HG02885 (cell line): ENCODE results near the gene TUBGCP3.

Source experiments
- ATAC-seq: cut with Tn5 transposase; IDR thresholded peaks from one replicate; pipeline ENCODE4 v1.9.1; 2021; ENCODE audit warnings: mild to moderate bottlenecking; ENCODE audit not compliant: unreplicated experiment, poor library complexity

The TUBGCP3 gene

DNA sequence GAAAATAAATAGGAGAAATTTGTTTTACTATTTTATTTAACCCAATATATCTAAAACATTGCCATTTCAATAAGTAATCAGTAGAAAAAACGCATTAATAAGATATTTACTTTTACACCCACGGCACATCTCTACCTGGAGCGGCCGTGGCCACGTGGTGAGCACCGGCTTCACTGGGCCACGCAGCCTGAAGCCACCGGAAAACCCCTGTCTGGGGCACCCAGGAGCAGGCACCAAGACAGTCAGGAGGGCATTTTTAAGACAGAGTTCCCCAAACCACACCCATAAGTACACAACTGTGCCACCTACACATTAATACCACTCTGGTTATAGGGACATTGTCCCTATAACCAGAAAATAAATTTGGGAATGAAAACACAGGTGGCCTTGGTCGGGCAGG, 130.9 kb downstream of the TUBGCP3 start:
- ATAC-seq: no peak

DNA sequence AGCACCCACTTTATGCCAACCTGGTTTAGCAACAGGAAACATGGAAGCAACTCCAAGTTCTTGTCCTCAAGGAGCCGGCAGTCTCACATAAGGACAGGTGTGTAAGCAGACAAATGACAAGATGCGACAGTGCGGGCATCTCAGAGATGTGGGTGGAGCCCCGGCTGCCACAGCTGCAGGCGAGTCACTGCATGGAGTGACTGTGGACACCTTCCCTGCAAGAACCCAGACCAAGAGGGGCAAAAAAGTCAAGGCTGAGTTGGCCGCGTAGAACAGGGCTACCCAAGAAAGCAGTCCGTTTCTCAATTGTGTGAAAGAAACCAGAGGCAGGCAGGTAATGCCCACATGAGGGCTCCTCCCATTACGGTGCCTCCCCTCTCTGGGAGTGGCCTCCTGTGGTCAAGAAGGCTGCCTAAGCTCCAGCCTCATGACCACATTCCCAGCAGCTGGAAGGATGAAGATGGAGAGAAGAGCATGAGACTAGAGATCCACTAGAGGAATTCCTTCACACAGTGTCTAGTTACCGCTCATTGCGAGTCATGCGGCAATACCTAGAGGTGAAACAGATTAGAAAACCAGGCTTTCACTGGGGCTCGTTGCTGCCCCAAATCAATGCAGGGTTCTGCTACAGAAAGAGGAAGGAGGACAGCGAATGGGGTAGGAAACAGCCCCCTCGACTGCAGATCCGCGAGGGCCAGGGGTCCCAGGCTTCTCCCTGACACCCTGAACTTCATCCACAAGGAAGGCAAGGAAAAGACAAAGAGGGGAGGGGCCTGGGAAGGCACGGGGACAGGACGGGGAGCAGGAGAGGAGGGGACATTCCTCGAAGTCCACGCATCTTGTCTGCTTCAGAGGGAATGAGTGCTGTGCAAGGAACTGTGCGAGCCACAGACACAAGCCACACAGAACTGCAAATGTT, 131.6 kb downstream of the TUBGCP3 start:
- no peak for ATAC-seq

DNA sequence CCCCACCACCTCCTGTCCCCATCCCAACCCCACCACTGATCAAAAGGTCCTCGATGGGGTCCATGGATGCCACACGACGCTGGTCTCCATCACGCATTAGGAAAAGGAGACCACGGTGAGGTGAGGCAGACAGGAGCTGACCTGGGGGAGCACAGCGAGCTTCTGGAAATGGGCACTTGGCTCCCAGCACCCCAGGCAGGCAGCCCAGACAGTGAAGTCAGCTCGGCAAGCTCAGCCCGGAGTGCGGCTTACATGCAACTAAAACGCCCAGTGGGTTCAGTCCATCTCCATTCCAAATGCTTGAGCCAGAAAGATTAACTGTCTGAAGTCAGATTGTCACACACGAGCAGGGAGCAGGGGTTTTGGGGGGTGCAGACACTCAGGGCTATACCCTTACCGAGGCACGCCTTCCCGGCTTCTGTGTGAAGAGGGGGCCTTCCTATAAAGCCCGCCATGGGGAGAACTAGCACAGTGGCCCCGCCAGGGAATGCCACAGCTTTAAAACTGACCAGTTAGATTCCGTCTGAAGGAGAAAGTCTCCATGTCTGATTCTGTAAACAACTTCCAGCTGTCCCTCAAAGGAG, 132.4 kb downstream of the TUBGCP3 start:
- no peak for ATAC-seq

DNA sequence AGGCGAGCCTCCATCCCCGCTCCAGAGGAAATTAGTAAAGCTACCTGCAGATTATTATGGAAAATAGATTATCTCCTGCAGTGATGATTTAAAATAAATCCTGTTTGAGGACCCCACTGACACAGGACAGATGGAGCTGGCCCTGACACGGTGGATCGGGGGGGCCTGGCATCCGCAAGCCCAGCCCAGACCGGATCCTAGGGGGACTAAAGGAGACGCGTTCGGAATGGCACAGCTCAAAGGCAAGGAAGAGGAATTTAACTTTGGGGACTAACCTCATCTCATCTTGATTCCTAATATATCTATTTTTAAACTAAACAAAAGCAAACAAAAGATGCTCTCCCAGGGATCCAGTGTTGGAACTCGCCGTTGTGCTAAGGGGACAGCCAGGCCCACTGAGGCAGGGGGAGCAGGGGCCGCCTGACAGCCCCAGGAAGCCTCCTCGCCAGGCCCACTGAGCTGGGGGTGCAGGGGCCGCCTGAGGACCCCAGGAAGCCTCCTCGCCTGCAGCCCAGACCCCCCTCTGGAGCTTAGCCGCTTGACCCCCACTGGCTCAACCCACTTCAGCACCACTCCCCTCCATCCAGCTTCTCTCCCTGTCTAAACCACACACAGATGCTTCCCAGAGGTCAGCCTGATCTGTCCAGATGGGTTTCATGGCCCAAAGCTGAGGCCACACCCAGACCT, 133.2 kb downstream of the TUBGCP3 start:
- no peak for ATAC-seq

DNA sequence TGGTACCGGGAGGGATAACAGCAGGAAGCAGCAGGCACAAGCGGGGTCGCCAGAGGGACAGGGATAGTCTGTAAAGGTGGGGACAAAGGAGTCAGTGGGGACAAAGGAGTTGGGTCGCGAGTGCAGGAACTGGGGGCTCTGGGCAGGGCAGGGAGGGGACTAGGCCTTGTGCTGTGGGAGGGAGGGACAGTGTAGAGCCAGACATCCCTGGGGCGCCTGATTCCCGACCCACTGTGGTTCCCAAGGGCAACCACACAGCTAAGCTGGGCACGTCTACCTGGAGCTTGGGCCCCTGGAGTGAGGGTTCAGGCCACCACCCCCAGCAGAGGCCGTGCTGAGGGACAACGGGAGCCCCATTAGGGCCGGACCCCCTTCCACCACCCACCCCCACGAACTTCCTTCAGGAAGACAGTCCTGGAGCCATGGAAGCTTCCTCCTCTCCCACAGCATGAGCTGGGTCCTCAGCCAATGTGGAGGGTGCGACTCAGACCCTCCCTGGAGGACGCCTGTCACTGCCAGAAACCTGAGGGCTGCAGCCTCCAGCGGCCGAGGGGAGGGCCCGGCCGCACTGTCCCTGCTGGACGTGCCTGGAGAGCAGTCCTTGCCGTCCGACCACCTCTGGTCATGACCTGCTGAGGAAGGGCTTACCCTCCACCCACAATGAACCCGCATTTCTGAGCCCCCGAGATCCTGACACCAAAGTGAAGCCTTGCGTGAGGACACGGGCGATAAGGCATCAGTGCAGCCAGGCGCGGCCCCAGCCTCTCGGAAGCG, 133.9 kb downstream of the TUBGCP3 start:
- ATAC-seq: no peak

DNA sequence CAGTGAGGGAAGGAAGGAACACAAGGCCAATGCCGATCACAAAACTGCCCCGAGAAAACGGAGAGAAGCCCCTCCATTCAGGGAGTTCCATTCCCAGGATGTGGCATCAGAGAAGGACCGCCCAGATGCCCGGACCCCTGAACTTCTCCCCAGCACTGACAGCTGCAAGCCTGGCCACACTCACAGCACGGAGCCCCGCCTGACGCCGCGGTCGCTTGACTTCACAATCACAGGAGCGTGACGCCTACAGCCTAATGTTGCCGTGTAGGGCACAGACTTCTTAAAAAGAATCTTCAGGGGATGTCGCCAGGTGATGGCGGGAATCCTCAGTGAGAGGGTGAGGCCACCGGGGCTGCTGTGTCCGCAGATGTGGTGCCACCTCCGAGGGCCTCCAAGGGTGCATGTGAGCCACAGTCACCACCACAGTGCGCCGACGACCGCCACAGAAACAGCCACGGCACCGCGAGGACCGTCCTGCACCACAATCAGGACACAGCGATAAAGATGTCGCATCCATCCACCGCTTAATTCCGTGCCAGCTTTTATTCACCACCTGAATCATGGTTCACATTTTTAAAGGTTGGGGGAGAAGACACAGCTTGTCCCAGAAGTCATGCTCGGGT, 134.6 kb downstream of the TUBGCP3 start:
- no peak for ATAC-seq

DNA sequence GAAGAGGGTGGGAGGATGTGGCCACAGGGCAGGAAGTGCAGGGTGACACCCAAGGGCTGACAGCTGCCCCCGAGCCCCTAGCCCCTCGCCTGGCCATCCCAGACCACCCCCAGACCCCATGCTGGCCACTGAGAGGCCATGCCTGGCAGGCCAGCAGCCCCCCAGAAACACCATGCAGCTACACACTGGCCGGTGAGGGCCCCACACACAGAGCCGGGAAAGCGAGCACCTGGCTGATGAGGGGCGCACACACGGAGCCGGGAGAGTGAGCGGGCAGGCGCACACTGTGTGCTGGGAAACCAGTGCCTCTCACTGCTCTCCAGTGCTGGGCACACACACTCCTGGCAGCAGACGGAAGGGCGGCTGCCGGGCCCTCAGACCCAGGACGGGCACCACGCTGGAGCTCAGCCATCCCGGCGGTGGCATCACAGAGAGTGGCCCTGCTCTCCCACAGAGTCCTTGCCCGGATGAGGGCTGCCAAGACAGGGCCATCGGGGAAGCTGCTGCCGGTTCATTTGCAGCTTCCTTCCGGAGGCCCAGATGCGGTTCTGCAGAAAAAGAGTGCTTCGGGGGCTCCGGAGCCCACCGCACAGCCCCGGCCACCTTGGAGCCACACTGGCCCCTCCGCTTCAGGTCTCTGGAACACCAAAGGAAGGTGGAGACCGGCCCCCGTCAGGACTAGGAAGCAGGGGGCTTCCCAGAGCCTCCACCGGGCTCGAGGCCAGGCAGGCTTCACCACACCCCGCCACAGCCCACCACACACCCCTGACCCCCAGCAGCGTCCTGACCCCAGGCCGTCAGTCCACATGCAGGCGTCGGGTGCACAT, 135.4 kb downstream of the TUBGCP3 start:
- no peak for ATAC-seq

DNA sequence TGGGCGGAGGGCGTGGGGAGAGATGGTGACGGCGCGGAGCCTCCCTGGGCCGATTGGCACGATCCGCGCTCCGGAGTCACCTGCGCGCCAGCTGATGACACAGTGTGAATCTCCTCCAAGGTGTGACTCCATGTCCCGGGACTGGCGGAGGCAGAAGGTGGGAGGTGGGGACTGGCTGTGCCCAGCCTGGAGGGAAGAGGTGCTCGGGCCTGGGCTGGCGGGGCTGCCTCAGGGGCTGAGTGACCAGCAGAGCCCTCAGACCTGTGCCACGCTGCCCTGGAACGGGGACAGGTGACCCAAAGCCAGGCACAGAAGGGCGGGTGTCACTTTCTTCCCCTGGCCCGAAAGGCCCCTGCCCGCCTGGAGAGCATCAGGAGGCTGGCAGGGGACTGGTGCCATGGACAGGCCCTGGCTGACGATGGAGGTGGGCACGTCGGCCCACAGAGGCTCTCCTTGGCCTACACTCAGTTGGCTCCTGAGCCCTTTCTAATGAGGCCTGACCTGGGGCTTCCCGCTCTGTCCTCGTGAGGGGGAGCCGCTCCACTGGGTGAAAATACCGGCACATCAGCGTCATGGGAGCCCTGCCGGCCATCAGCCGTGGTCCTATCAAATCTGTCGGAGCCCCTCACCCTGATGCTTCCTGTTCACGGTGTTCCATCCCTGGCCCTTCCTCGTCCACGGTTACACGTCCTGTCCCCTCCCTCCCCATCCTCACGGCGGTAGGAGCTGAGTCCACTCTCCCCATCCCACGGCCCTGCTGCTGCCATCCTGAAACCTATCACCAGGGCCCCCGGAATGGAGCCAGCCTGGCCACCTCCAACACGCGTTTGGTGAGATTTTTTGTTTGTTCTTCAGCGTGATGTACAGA, 136.2 kb downstream of the TUBGCP3 start:
- ATAC-seq: no peak

DNA sequence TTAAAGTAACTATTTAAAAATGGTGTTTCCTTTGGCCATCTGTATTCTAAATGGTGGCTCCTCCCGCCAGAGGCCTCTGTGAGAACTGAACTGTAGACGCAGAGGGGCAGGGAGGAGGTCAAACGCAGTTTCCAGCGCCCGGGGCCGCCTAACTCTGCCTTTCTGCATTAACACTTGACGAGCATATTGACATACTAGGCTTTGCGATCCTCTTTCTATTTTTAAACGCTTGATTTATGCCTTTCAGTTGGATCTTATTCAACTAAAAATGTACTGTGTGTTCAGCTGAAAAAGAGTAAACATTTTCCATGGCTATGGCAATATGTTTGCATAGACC, 137.1 kb downstream of the TUBGCP3 start:
- ATAC-seq: no peak

DNA sequence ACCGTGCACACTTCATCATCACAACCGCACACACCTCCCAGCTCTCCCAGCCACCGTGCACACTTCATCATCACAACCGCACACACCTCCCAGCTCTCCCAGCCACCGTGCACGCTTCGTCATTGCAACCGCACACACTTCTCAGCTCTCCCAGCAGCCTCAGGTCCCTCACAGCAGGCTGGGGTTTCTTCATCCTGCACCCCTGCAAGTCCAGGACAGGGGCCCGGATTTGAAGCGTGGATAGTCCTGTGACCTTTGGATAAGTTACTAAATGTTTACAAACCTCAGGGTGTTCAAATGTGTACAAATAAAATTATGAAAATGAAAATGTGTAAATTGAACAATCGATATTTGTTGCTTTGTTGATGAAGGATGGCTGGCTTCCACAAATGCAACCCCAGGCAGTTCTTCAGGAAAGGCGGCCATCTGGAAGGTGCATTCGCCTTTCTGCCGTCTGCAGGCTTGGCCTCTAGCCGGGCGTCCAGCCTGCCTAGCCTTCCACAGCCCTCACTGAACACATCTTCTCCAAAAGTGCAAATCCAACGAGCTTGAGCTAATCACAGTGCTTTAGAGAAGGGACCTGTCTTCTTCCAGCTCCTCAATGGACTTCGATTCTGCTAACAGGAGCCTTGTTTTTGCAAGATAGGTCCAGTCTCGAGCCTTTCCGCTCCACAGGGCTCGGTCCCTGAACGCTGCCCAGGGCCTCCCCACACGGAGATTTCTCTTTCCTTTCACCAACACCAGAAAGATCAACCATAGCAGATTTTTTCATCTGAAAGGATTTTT, 137.6 kb downstream of the TUBGCP3 start:
- ATAC-seq: no peak

DNA sequence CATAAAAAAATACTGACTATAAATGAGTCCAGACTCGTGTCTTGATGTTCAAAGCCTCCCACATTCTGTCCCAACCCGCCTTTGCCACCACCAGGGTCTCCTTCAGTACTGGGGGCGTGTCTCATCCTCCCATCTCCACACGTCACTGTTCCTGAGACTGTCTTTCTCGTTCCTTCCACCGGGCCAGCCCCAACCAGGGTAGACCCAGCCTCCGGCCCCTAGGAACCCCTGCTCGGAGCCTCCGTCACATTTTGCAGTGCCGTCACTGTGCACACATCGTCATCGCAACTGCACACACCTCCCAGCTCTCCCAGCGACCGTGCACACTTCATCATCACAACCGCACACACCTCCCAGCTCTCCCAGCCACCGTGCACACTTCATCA, 138.4 kb downstream of the TUBGCP3 start:
- no peak for ATAC-seq

DNA sequence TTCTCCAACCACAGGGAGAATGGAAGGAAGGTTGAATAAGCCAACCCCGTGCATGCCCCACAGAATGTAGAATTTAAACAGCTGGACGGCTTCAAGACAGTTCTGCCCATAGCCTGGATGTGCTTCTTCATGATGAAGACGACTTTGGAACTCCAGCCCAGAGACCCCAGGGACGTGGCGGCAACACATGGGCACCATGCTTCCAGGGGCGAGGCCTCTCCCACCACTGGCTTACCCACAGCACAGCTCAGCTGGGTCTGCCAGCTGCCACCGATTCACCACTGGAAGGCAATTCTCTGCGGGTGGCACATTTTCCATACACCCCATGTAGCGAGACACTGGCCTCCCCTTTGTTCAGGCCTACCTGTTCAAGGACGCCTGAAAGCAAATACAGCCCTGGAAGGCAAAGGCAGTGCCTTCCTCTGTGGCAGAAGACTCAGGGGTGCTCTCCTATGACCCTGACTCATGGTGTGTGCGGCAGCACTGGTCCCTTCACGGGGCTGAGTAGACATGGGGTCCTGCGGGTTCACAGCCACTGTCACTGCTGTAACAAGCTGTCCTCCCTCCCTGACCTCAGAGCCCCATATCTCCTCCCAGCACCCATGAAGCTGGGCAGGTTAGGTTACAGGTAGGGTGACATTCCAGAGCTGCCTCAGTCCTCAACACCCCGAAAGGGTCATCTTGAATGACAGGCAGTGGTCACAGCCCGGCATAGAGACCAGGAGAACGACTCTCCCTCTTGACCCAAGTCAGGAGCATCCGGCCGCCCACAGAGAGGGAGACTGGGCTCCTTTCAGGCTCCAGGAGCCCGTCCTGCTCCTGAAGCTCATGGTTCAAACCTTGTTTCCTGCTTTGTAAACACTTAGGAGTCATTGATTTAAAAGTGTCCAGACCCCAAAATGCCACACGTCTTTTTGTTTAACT, 139.1 kb downstream of the TUBGCP3 start:
- ATAC-seq: no peak

DNA sequence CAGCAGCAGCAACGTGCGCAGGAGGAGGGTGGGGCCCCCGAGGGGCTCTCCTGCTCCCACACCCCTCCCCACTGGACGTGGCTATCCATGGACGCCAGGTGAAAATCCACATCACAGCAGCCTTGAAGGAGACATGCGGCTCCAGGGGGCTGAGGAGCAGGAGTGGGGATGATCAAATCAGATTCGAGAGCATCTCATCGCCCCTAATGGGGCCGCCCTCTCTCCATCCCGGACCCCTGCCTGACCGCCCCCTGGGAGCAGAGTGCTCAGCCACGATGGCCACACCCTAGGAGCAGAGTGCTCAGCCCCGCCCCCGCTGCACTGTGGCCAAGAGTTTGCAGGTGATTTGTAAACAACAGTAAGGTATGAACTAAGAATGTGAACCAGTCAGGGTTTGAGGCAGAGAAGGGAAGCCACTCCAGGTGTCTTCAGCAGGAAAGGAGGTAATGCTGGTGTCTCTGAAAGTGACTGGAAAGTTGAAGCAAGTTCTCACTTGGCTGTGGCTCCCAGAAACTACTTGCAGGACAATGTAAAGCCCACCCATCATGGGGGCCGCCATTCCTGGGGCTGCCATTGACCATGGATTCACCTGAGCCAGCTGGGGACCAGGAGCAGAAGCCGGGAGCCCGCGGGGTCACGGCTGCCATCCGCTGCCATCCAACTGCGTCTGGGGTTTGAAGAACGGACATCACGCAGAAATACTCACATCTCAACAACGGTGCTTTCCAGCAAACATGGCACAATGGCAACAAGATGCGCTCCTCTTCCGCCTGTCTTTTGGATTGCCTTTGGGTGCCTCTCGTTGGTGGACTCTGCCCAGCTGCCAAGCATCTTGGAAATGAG, 140.0 kb downstream of the TUBGCP3 start:
- ATAC-seq: no peak

DNA sequence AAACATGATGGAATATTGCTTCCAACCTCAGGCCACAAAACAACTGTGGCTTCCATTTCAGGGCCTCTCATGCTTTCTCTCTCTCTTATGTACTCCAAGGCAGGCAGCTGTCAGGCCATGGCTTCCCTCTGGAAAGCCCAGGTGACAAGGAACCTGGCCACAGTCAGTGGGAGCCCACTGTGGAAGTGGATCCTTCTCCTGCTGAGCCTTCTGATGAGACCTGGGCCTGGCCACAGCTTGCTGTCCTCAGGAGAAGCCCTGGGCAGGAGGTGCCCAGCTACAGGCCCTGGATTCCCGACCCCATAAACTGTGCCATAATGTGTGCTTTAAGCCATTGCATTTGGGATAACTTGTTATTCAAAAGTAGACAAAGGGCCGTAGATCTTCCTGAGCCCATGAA, 140.6 kb downstream of the TUBGCP3 start:
- ATAC-seq: no peak

DNA sequence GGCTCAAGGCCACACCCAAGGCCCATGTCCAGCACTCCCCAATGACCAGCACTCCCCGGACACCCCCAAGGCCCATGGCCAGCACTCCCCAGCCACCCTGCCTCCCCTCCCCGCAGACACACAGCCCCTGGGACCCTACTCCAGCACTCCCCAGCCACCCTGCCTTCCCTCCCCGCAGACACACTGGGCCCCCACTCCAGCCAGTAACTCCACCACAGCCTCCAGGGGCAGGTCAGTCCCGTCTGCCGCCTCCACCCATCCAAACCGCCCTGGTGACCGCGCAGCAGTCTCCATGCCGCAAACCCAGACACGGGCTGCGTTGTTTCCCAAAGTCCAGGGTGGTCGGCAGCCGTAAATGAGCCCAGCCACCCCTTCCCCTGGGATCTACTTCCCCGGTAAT, 141.1 kb downstream of the TUBGCP3 start:
- ATAC-seq: no peak

DNA sequence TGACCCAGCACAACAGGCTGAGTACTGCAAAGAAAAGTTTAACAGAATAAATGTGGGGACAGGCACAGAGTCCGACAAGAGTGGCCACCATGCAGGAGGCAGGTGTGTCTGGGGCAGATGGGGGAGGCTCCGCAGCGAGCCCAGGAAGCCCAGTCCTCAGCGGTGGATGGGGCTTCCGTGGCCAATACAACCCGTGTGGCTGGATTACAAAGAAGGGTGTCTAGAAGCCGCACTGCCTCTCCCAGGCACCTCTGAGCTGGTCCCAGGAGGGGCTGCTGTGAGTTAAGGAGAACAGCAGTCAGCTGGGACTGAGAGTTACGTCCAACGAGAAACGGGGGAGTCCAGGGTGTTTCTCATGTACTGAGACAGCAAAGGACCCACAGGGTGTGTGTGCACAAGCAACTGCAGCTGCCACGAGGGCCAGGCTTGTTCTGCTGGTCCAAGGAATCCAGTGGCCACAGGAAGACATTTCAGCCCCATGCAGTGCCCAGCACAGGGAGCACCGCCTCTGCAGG, 141.5 kb downstream of the TUBGCP3 start:
- no peak for ATAC-seq
